Stimulated activated CD4-positive, alpha-beta T cell treated with anti-CD3 and anti-CD28 coated beads, Interleukin-4, amount 100 ng/mL, for 4 hours (primary cell): ENCODE measurements around the gene RNF41.
"Not testable (repeated sequence)": the region's sequence is repeated elsewhere in the genome, so short reads cannot be mapped to it uniquely, and the experiment has no call there.

Source experiments
- DNase-seq, 2 experiments: peaks; one replicate each; pipeline ENCODE4 v3.0.0-alpha.2; 2020

The RNF41 gene

DNA sequence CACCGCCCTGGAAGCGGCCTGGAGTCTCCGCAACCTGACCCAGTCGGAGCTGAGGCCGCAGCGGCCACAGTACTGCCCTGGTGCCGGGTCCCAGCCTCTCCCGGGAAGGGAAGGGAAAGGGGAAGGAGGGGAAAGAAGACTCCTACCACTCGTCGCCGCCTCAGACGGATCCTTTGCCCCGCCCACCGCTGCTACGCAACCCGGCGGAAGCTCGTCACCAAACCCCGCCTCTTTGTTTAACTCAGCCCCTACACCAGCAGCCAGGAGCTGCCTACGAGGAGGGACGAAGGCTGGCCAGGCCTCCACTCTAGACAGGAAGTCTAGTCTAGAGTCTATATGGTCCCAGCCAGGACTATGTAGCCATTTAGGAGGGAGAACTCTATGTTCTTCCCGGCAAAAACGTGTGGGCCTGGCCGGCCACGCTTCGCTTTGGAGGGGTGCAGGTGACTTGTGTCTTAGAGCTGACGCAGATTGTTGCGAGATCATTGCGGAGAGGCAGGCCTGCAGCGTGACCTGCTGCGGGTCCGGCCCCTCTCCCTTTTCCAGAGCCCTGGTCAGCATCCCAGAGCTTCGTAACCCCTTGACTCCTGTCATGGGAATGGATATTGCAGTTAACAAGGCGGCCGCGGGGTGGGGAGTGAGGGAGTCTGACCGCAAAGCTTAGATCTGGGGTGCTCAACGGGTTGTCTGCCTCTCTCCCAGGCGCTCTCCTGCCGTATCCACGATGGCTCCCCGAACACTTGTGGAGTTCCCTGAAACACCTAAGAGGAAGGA is at the start of gene RNF41:
TSS of gene RNF41 (minus strand) at position 166 of the 774 bp plus-strand sequence. CDS start 7,875 bp downstream, outside the sequence.
- DNase-seq: peak; percentile 88 to 89

DNA sequence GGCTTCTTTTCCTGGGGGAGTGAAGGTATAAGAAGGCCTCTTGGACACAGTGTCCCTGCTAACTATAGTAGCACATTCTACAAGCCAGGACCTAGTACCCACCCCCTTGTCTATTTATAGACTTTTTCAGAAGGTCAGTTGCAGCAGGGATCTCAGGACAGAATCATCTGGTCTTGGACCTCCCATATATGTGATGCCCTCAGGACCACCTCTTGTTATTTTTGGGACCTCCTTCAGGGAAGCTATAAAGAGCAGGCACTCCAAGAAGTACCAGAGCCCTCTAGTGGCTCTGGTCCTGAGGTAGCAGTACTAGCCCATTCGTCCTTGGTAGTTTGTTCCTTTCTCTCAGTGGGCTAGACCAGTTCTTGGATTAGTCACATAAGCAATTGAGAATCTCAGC is 49.3 kb upstream of the RNF41 start:
- DNase-seq: no peak

GRCh38 chr12:56267443-56268071 is 45.8 kb upstream of the RNF41 start:
- DNase-seq: peak in 1 of 2 experiments; percentile 5

- DNase-seq: peak; percentile 75 to 87
These were observed 45.1 kb upstream of the RNF41 start, which contains the start of gene COQ10A for GRCh38 chr12:56266693-56267442. COQ10A (plus strand) TSS chr12:56266942; CDS start chr12:56267119, 177 bp downstream.

DNA sequence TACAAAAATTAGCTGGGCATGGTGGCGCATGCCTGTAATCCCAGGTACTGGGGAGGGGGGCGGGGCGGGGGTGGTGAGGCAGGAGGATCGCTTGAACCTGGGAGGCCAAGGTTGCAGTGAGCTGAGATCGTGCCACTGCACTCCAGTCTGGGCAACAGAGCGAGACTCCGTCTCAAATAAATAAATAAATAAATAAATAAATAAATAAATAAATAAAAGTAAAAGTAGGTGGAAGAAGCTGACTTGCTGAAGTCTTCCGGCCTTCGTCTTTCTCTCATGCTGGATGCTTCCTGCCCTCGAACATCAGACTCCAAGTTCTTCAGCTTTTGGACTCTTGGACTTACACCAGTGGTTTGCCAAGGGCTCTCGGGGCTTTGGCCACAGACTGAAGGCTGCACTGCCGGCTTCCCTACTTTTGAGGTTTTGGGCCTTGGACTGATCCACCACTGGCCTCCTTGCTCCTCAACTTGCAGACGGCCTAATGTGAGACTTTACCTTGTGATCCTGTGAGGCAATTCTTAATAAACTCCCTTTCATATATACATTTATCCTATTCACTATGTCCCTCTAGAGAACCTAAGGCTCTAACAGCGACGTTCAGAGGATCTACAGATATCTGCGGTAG is 44.5 kb upstream of the RNF41 start:
- not testable (repeated sequence) for DNase-seq

DNA sequence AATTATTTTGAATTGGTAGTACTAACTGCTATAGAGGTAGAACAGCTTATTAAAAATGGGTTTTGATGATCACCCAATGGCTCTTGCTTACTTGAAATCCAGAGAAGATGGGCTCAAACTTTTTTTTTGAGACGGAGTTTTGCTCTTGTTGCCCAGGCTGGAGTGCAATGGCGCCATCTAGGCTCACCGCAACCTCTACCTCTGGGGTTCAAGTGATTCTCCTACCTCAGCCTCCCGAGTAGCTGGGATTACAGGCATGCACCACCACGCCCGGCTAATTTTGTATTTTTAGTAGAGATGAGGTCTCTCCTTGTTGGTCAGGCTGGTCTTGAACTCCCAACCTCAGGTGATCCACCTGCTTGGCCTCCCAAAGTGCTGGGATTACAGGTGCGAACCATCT is 41.2 kb upstream of the RNF41 start:
- DNase-seq: not testable (repeated sequence)

GRCh38 chr12:56261503-56262232 is 39.9 kb upstream of the RNF41 start:
- no peak for DNase-seq

- DNase-seq: no peak
These were observed 39.2 kb upstream of the RNF41 start for GRCh38 chr12:56260921-56261320.

- no peak for DNase-seq
These were observed 38.7 kb upstream of the RNF41 start for GRCh38 chr12:56260380-56260779.

GRCh38 chr12:56258820-56259183 is 37.1 kb upstream of the RNF41 start:
- no peak for DNase-seq

GRCh38 chr12:56258068-56258819 is 36.5 kb upstream of the RNF41 start, which contains the start of gene ANKRD52:
ANKRD52 (minus strand) TSS chr12:56258384; CDS start chr12:56258269, 115 bp downstream.
- peak; percentile 67 to 82 for DNase-seq

- no peak for DNase-seq
These were observed 35.9 kb upstream of the RNF41 start for GRCh38 chr12:56257491-56258067.

GRCh38 chr12:56257071-56257470 is 35.3 kb upstream of the RNF41 start:
- DNase-seq: no peak

DNA sequence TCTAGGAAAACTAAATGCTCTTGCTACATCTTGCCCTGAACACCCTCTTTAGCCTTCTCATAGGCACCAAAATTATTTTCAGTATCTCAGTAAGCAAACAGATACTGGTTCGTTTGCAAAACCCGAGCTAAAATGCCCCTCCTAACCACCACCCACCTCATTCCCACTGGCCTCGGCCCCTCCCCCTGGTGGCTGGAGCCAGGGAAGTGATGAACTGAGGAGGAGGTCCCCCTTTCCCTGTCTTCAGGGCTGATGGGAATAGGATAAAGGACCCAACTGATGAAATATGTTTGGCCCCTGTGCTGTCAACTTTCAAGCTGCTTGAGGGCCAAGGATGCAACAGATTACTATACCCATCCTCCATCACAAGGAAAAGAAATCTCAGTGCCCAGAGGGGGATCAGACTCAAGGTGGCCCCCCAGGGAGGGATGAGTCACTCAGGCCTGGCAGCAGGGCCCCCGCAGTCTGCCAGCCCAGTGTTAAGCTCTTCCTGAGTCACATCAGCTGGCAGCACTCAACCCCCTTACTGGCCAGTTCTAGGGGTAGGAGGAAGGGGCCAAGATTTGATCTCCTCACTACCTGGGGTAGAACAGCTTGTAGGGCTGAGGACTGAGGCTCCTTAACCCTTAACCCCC is 34.7 kb upstream of the RNF41 start:
- DNase-seq: no peak

DNA sequence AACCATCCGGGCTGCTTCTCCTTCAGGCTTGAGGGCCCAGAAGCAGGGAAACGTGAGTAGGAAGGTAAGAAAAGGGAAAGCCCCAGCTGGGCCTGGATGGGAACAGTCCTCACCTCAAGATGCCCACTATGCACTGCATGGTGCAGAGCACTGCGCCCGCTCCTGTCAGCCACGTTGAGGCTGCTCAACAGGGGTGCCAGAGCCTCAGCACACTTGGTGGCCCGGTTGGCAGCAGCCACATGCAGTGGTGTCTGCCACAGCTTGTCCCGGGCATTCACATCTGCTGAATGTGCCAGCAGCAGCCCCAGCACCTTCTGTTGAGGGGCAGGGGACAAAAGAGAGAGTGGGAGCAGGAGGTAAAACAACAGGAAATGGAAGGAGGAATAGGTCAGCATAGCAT is 33.9 kb upstream of the RNF41 start:
- no peak for DNase-seq

- no peak for DNase-seq
These were observed 31.4 kb upstream of the RNF41 start for GRCh38 chr12:56253091-56253490.

GRCh38 chr12:56252649-56253048 is 30.9 kb upstream of the RNF41 start:
- DNase-seq: no peak

DNA sequence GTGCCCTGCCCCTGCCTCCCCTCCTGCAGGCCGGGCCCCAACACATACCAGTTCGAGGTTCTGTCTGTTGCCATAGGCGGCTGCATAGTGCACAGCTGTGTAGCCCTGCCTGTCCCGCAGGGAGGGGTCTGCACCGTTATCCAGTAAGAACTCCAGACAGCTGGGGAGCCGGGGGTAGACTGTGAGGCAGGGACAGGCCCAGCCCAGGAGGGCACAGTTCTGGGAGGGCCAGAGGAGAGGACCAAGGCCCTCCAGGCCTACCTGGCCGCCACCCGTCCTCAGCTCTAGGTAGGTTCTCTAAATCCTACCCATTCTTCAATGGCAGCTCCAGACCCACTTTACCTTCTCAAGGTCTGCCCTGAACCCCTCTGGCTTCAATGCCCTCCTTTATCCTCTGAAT is 27.0 kb upstream of the RNF41 start:
- no peak for DNase-seq

GRCh38 chr12:56247923-56248322 is 26.2 kb upstream of the RNF41 start:
- DNase-seq: no peak

DNA sequence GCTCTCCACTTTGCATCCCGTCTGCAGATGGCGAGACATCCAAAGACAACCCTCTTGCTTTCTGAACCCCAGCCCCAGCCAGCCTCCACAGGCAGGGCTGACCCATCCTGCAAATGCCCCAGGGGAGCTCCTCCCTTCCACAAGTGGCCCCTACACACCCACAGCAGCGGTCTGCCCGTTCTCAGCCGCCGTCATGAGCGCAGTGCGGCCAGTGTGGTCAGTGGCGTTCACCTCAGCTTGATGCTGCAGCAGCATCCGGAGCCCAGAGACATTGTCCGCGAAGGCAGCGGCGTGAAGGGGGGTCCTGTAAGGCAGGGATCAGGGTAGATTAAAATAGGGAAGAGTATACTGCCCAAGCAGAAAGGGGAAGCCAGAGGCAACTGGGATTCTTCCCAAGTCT is 22.8 kb upstream of the RNF41 start:
- no peak for DNase-seq

DNA sequence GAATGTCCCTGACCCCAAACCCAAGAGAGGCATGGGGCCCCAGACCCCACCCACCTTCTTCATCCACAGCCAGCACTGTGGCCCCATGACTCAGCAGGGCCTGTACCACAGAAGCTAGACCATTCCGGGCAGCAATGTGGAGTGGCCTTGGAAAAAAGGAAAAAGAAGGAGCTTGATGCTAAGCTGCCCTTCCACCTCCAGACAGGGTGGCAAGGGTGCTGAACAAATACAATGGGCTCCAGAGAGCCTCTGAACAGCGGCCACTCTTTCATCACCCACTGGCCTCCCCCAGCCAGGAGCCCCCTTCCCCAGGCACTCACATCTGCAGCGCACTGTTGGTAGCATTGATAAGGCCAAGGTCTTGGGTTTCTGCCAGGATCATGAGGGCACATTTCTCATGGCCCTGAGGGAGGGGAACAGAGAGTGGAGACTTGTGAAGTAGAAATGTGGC is 22.0 kb upstream of the RNF41 start:
- no peak for DNase-seq
